ENCODE measurements around the gene KLC4. TPM values are rescaled to one million over a fixed set of nuclear protein-coding genes. Genes with fewer than 3 reads are reported as not detected.

KLC4 gene
- total RNA-seq, 1 donor: 17.7 TPM

GRCh38 chr6:43092635-43093034 lies 33.2 kb downstream of the KLC4 start:
- peaks cover 73% of the 10 kb centered on the region for H3K79me2 ChIP-seq (ENCODE audit: insufficient read depth, low read length)

GRCh38 chr6:43093436-43094289 lies 34.2 kb downstream of the KLC4 start:
- Histone ChIP-seq H3K4me3 (ENCODE audit: insufficient read depth, low read length) (peak overlapping the region; percentile 38), H3K4me2 (ENCODE audit: insufficient read depth, low read length) (peak overlapping the region; percentile 66), H4K20me1 (ENCODE audit: insufficient read depth, low read length) (peaks cover 27% of the 10 kb centered on the region), H3K27me3 (ENCODE audit: insufficient read depth, low read length) (no peaks in the 10 kb centered on the region), H3K79me2 (ENCODE audit: insufficient read depth, low read length) (peaks cover 69% of the 10 kb centered on the region), H2AFZ (ENCODE audit: low read length) (peak overlapping the region; percentile 5), H3K36me3 (ENCODE audit: insufficient read depth, low read length) (no peaks in the 10 kb centered on the region), H3K9me3 (ENCODE audit: low read depth, low read length) (no peaks in the 10 kb centered on the region), H3K27ac (ENCODE audit: low read depth, low read length) (peak overlapping the region; percentile 31), H3K4me1 (ENCODE audit: insufficient read depth, low read length) (peaks cover 57% of the 10 kb centered on the region)
- peak; percentile 30 for DNase-seq (ENCODE audit: insufficient read length, low spot score, missing footprints)
- TF ChIP-seq CTCF (IDR thresholded peaks at IDR 0.05; ENCODE audit: extremely low read depth, low read depth, low read length): no peak

More at GRCh38 chr6:43092635-43093034, 33.2 kb downstream of the KLC4 start:
- no peak for DNase-seq (ENCODE audit: insufficient read length, low spot score, missing footprints)
- Histone ChIP-seq H2AFZ (ENCODE audit: low read length) (no peak overlapping the region), H3K27me3 (ENCODE audit: insufficient read depth, low read length) (no peaks in the 10 kb centered on the region), H3K4me2 (ENCODE audit: insufficient read depth, low read length) (no peak overlapping the region), H3K4me3 (ENCODE audit: insufficient read depth, low read length) (no peak overlapping the region), H3K36me3 (ENCODE audit: insufficient read depth, low read length) (no peaks in the 10 kb centered on the region), H3K27ac (ENCODE audit: low read depth, low read length) (no peak overlapping the region), H3K9me3 (ENCODE audit: low read depth, low read length) (no peaks in the 10 kb centered on the region), H4K20me1 (ENCODE audit: insufficient read depth, low read length) (peaks cover 35% of the 10 kb centered on the region), H3K4me1 (ENCODE audit: insufficient read depth, low read length) (peaks cover 53% of the 10 kb centered on the region)
- TF ChIP-seq CTCF (IDR thresholded peaks at IDR 0.05; ENCODE audit: extremely low read depth, low read depth, low read length): no peak

GRCh38 chr6:43095939-43096338 lies 36.5 kb downstream of the KLC4 start:
- TF ChIP-seq CTCF (IDR thresholded peaks at IDR 0.05; ENCODE audit: extremely low read depth, low read depth, low read length): no peak
- H3K36me3 ChIP-seq (ENCODE audit: insufficient read depth, low read length): no peaks in the 10 kb centered on the region
- H3K9me3 ChIP-seq (ENCODE audit: low read depth, low read length): no peaks in the 10 kb centered on the region
- H3K4me1 ChIP-seq (ENCODE audit: insufficient read depth, low read length): peaks cover 40% of the 10 kb centered on the region
- peak overlapping the region; percentile 16 for H2AFZ ChIP-seq (ENCODE audit: low read length)
- peak overlapping the region; percentile 47 for H3K4me3 ChIP-seq (ENCODE audit: insufficient read depth, low read length)
- peaks cover 54% of the 10 kb centered on the region for H3K79me2 ChIP-seq (ENCODE audit: insufficient read depth, low read length)
- H3K27me3 ChIP-seq (ENCODE audit: insufficient read depth, low read length): no peaks in the 10 kb centered on the region
- H4K20me1 ChIP-seq (ENCODE audit: insufficient read depth, low read length): peaks cover 9% of the 10 kb centered on the region
- peak overlapping the region; percentile 77 for H3K4me2 ChIP-seq (ENCODE audit: insufficient read depth, low read length)
- peak; percentile 69 for DNase-seq (ENCODE audit: insufficient read length, low spot score, missing footprints)
- H3K27ac ChIP-seq (ENCODE audit: low read depth, low read length): peak overlapping the region; percentile 81

GRCh38 chr6:43096451-43097097 lies 37.1 kb downstream of the KLC4 start:
- H3K36me3 ChIP-seq (ENCODE audit: insufficient read depth, low read length): no peaks in the 10 kb centered on the region
- H3K27me3 ChIP-seq (ENCODE audit: insufficient read depth, low read length): no peaks in the 10 kb centered on the region
- peaks cover 9% of the 10 kb centered on the region for H4K20me1 ChIP-seq (ENCODE audit: insufficient read depth, low read length)
- DNase-seq (ENCODE audit: insufficient read length, low spot score, missing footprints): peak; percentile 89
- H2AFZ ChIP-seq (ENCODE audit: low read length): peak overlapping the region; percentile 16
- H3K9me3 ChIP-seq (ENCODE audit: low read depth, low read length): no peaks in the 10 kb centered on the region
- H3K27ac ChIP-seq (ENCODE audit: low read depth, low read length): peak overlapping the region; percentile 81
- peaks cover 50% of the 10 kb centered on the region for H3K79me2 ChIP-seq (ENCODE audit: insufficient read depth, low read length)
- peaks cover 39% of the 10 kb centered on the region for H3K4me1 ChIP-seq (ENCODE audit: insufficient read depth, low read length)
- peak overlapping the region; percentile 77 for H3K4me2 ChIP-seq (ENCODE audit: insufficient read depth, low read length)
- peak overlapping the region; percentile 52 for H3K4me3 ChIP-seq (ENCODE audit: insufficient read depth, low read length)
- no peak for TF ChIP-seq CTCF (IDR thresholded peaks at IDR 0.05; ENCODE audit: extremely low read depth, low read depth, low read length)
